Measurements from ENCODE around the gene OXCT1. TPM values are rescaled to one million over a fixed set of nuclear protein-coding genes. Genes with fewer than 3 reads are reported as not detected.

Gene OXCT1
- total RNA-seq, 1 experiment from 2014 or later = 48.6 TPM

DNA sequence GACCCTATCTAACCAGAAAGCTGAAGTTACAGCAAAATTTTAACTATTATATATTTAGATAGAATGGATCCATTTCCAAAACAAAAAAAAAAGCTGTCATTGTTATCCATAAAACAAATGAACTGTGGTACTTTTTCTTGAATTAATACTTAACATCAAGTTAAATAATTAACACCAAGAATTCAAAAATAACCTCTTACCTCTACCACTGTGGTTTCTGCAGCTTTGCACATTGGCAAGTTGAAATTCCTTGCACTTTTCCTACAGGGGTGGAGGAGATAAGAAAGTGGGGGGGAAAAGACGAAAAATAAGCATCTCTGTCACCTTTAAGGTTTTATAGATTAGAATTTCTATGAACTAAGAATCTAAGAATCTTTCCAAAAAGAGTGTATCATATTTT is 30.0 kb downstream of the OXCT1 start:
- ChIA-PET POLR2A (interaction anchor here (1.0 to 1.6 kb wide), 2 partner anchors 29 to 85 kb away, joined by 3 read pairs; no protein-coding TSS in a partner anchor), CTCF (interaction anchor here (0.6 to 1.7 kb wide), 4 partner anchors 87 to 936 kb away, joined by 3 to 4 read pairs (median 3); no protein-coding TSS in a partner anchor)
- Mint-ChIP-seq H3K27me3 (ENCODE audit: insufficient read depth, unreplicated experiment) (no peaks in the 10 kb centered on the region), H3K9me3 (ENCODE audit: unreplicated experiment) (no peaks in the 10 kb centered on the region), H3K4me3 (ENCODE audit: unreplicated experiment) (no peak overlapping the region), H3K4me1 (ENCODE audit: insufficient read depth, unreplicated experiment) (no peaks in the 10 kb centered on the region), H3K36me3 (ENCODE audit: insufficient read depth, unreplicated experiment) (peaks cover 27% of the 10 kb centered on the region), H3K27ac (ENCODE audit: low read depth, unreplicated experiment) (no peak overlapping the region)
- no TSS peak for BruUV-seq (replicated peaks)
- intact Hi-C loops (cut with micrococcal nuclease) = loop anchor here (10.0 kb wide), 1 partner anchor 315 kb away; no protein-coding TSS in a partner anchor
- DNase-seq (ENCODE audit: unreplicated experiment) = no peak
- TF ChIP-seq CTCF (IDR thresholded peaks at IDR 0.05; ENCODE audit: unreplicated experiment) = no peak

DNA sequence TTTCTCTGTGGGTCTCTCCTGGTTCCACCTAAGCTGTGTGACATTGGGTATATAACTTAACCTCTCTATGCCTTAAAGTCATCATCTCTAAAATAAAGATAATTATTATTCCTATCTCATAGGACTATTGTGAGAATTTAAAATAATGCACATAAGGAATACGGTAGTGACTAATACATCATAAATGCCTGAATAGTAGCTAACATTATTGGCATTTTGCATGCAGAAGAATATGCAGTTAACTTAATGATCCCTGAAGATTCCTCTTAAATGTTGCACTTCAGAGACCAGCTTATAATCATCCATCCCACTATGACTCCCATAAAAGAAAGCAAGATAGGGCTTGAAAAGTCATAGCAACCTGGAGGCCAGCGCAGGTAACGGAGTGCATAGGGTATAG is 32.4 kb downstream of the OXCT1 start:
- Mint-ChIP-seq H3K27me3 (ENCODE audit: insufficient read depth, unreplicated experiment) (no peaks in the 10 kb centered on the region), H3K4me1 (ENCODE audit: insufficient read depth, unreplicated experiment) (no peaks in the 10 kb centered on the region), H3K27ac (ENCODE audit: low read depth, unreplicated experiment) (no peak overlapping the region), H3K9me3 (ENCODE audit: unreplicated experiment) (no peaks in the 10 kb centered on the region), H3K36me3 (ENCODE audit: insufficient read depth, unreplicated experiment) (peaks cover 43% of the 10 kb centered on the region), H3K4me3 (ENCODE audit: unreplicated experiment) (no peak overlapping the region)
- ChIA-PET POLR2A (interaction anchor here (0.6 kb wide), 1 partner anchor 70 kb away, joined by 4 read pairs; no protein-coding TSS in a partner anchor), CTCF (interaction anchor here (0.6 to 1.9 kb wide), 8 partner anchors 11 to 1205 kb away, joined by 3 to 10 read pairs (median 4); no protein-coding TSS in a partner anchor)
- DNase-seq (ENCODE audit: unreplicated experiment) = no peak
- no TSS peak for BruUV-seq (replicated peaks)
- intact Hi-C loops (cut with micrococcal nuclease) = loop anchor here (2.0 kb wide), 1 partner anchor 43 kb away; no protein-coding TSS in a partner anchor
- TF ChIP-seq CTCF (IDR thresholded peaks at IDR 0.05; ENCODE audit: unreplicated experiment) = no peak

DNA sequence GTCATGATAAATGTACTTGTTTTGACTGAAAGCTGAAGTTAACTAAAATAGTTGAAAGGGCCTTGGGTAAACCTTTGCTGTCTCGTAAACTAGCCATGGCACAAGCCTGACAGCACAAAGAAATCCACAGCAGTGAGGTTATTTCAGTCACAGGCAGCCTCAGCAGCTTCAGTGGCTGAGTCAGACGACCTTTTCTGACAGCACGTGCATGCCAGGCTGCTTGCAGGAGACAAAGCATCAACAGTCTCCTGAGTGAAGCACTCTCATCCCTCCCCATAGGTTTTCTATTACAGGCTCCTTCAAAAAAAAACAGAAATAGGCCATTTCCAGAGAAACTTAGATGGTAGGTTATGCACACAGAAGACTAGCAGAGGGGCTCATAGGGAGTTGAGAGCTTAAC is 34.6 kb downstream of the OXCT1 start:
- H3K9me3 Mint-ChIP-seq (ENCODE audit: unreplicated experiment) = no peaks in the 10 kb centered on the region

More for the DNA sequence above, 34.6 kb downstream of the OXCT1 start:
- POLR2A ChIA-PET = interaction anchor here (0.7 to 1.2 kb wide), 4 partner anchors 9 to 1000 kb away, joined by 3 to 6 read pairs (median 4); partner anchors contain the start of gene RPL37
- CTCF ChIA-PET = interaction anchor here (0.9 to 1.9 kb wide), 3 partner anchors 10 to 222 kb away, joined by 3 to 8 read pairs (median 7); no protein-coding TSS in a partner anchor
- Mint-ChIP-seq H3K27ac (ENCODE audit: low read depth, unreplicated experiment) (no peak overlapping the region), H3K27me3 (ENCODE audit: insufficient read depth, unreplicated experiment) (no peaks in the 10 kb centered on the region), H3K36me3 (ENCODE audit: insufficient read depth, unreplicated experiment) (peaks cover 50% of the 10 kb centered on the region), H3K4me3 (ENCODE audit: unreplicated experiment) (no peak overlapping the region), H3K4me1 (ENCODE audit: insufficient read depth, unreplicated experiment) (no peaks in the 10 kb centered on the region)
- intact Hi-C loops (cut with micrococcal nuclease) = loop anchor here (2.0 kb wide), 1 partner anchor 41 kb away; no protein-coding TSS in a partner anchor
- TF ChIP-seq CTCF (IDR thresholded peaks at IDR 0.05; ENCODE audit: unreplicated experiment) = no peak
- no TSS peak for BruUV-seq (replicated peaks)
- peak; percentile 70 for DNase-seq (ENCODE audit: unreplicated experiment)
